ENCODE data around the gene GRIN1. TPM values are rescaled to one million over a fixed set of nuclear protein-coding genes. Genes with fewer than 3 reads are reported as not detected.
A peak's percentile ranks its signal among the peaks of the same experiment; 100 is the strongest.

GRIN1 gene
- total and polyA plus RNA-seq, 2 donors (not counting 3 experiments of a cell fraction or from before 2014, with no cell fraction given) = not detected

- no TSS peak for BruUV-seq (replicated peaks)
- peak; percentile 21 for DNase-seq (ENCODE audit: low read depth, low spot score)
- dilution Hi-C loops (cut with MboI; ENCODE audit: extremely low pct_ligation_motif_present, low sequenced_read_pairs) = no loop called here
- H3K9me3 ChIP-seq (replicated peaks; ENCODE audit: control insufficient read depth, insufficient read depth, low read length) = no peaks in the 10 kb centered on the region
- intact Hi-C loops (cut with micrococcal nuclease) = no loop called here
- FAIRE-seq = no peak
- TF ChIP-seq MYC (IDR thresholded peaks at IDR 0.05; ENCODE audit: low read depth, low read length) = no peak
- TF ChIP-seq EZH2 (IDR thresholded peaks at IDR 0.05; ENCODE audit: borderline replicate concordance, low read depth, low read length, severe bottlenecking) = peak; percentile 59
- CTCF ChIA-PET = interaction anchor here (0.7 to 2.1 kb wide), 6 partner anchors 10 to 78 kb away, joined by 3 to 5 read pairs (median 3); partner anchors contain the start of genes ANAPC2, RNF224 and SSNA1
- no peak overlapping the region for H3K27ac ChIP-seq (ENCODE audit: insufficient read depth, low read depth, low read length)
- H3K4me1 ChIP-seq (ENCODE audit: control insufficient read depth, extremely low read depth, insufficient read depth, low read length) = no peaks in the 10 kb centered on the region
- H3K79me2 ChIP-seq (ENCODE audit: control insufficient read depth, insufficient read depth, low read length) = no peaks in the 10 kb centered on the region
- H2AFZ ChIP-seq (ENCODE audit: low read depth, low read length) = peak overlapping the region; percentile 44
- H3K4me3 ChIP-seq (replicated peaks in 1 of 3; ENCODE audit: insufficient read depth in 1 of 3, low read depth in 1 of 3, low read length in 3 of 3) = no peak overlapping the region
- H3K27me3 ChIP-seq (ENCODE audit: control insufficient read depth in 2 of 2, insufficient read depth in 2 of 2, low read length in 2 of 2) = peaks cover 2 to 14% of the 10 kb centered on the region in 2 experiments
- H3K9me1 ChIP-seq (replicated peaks; ENCODE audit: control insufficient read depth, extremely low read depth, insufficient read depth, low read length) = no peaks in the 10 kb centered on the region
- no peaks in the 10 kb centered on the region for H4K20me1 ChIP-seq (replicated peaks; ENCODE audit: control insufficient read depth, extremely low read depth, insufficient read depth, low read length)
- no peak overlapping the region for H3K4me2 ChIP-seq (ENCODE audit: insufficient read depth, low read length)
- H3K36me3 ChIP-seq (ENCODE audit: control insufficient read depth in 2 of 2, extremely low read depth in 1 of 2, insufficient read depth in 2 of 2, low read length in 2 of 2) = no peaks in the 10 kb centered on the region
- POLR2A ChIA-PET = interaction anchor here (0.6 to 1.3 kb wide), 3 partner anchors 84 to 146 kb away, joined by 4 to 6 read pairs (median 5); partner anchors contain the start of genes NRARP and TUBB4B
- H3K9ac ChIP-seq (replicated peaks; ENCODE audit: extremely low read depth, insufficient read depth, low read length) = no peak overlapping the region
Measured at GRCh38 chr9:137156567-137157375, 17.8 kb downstream of the GRIN1 start.

GRCh38 chr9:137157618-137158415 lies 18.9 kb downstream of the GRIN1 start:
- FAIRE-seq (no peak), DNase-seq (ENCODE audit: low read depth, low spot score) (no peak)
- no peak overlapping the region for H3K4me3 ChIP-seq (replicated peaks in 1 of 3; ENCODE audit: insufficient read depth in 1 of 3, low read depth in 1 of 3, low read length in 3 of 3)
- dilution Hi-C loops (cut with MboI; ENCODE audit: extremely low pct_ligation_motif_present, low sequenced_read_pairs) (no loop called here), intact Hi-C loops (cut with micrococcal nuclease) (no loop called here)
- peaks cover 10 to 21% of the 10 kb centered on the region in 2 experiments for H3K27me3 ChIP-seq (ENCODE audit: control insufficient read depth in 2 of 2, insufficient read depth in 2 of 2, low read length in 2 of 2)
- peak; percentile 74 for TF ChIP-seq MAX (IDR thresholded peaks at IDR 0.05; ENCODE audit: insufficient read depth, insufficient read length)
- TF ChIP-seq EZH2 (IDR thresholded peaks at IDR 0.05; ENCODE audit: borderline replicate concordance, low read depth, low read length, severe bottlenecking) = no peak
- no peak for TF ChIP-seq FOS (IDR thresholded peaks at IDR 0.05; ENCODE audit: borderline replicate concordance, insufficient read depth, low read length)
- TF ChIP-seq POLR2AphosphoS5 (IDR thresholded peaks at IDR 0.05; ENCODE audit: insufficient read depth, low read depth, low read length) = no peak
- TF ChIP-seq MYC (IDR thresholded peaks at IDR 0.05; ENCODE audit: low read depth, low read length) = no peak
- H3K4me1 ChIP-seq (ENCODE audit: control insufficient read depth, extremely low read depth, insufficient read depth, low read length) = no peaks in the 10 kb centered on the region
- no peak overlapping the region for H3K27ac ChIP-seq (ENCODE audit: insufficient read depth, low read depth, low read length)
- POLR2A ChIA-PET = interaction anchor here (1.3 kb wide), 1 partner anchor 83 kb away, joined by 4 read pairs; the partner anchor contains the start of gene TUBB4B
- H2AFZ ChIP-seq (ENCODE audit: low read depth, low read length) = no peak overlapping the region
- no TSS peak for BruUV-seq (replicated peaks)
- no peaks in the 10 kb centered on the region for H3K9me1 ChIP-seq (replicated peaks; ENCODE audit: control insufficient read depth, extremely low read depth, insufficient read depth, low read length)
- no peaks in the 10 kb centered on the region for H3K9me3 ChIP-seq (replicated peaks; ENCODE audit: control insufficient read depth, insufficient read depth, low read length)
- no peaks in the 10 kb centered on the region for H3K36me3 ChIP-seq (ENCODE audit: control insufficient read depth in 2 of 2, extremely low read depth in 1 of 2, insufficient read depth in 2 of 2, low read length in 2 of 2)
- CTCF ChIA-PET = interaction anchor here (1.1 to 2.1 kb wide), 4 partner anchors 9 to 77 kb away, joined by 3 to 5 read pairs (median 4); partner anchors contain the start of genes ANAPC2 and SSNA1
- no peak overlapping the region for H3K4me2 ChIP-seq (ENCODE audit: insufficient read depth, low read length)
- no peaks in the 10 kb centered on the region for H3K79me2 ChIP-seq (ENCODE audit: control insufficient read depth, insufficient read depth, low read length)
- no peak overlapping the region for H3K9ac ChIP-seq (replicated peaks; ENCODE audit: extremely low read depth, insufficient read depth, low read length)
- no peaks in the 10 kb centered on the region for H4K20me1 ChIP-seq (replicated peaks; ENCODE audit: control insufficient read depth, extremely low read depth, insufficient read depth, low read length)
